ENCODE data around the gene VEPH1.

Gene VEPH1

GRCh38 chr3:157285141-157285540, 218.1 kb downstream of the VEPH1 start:
- H3K27me3 ChIP-seq (ENCODE audit: control insufficient read depth, low read length) = no peaks in the 10 kb centered on the region
- H3K27ac ChIP-seq (ENCODE audit: low read depth, low read length) = no peak overlapping the region
- H3K4me3 ChIP-seq (ENCODE audit: low read length) = no peak overlapping the region
- H3F3A ChIP-seq (ENCODE audit: control insufficient read depth, insufficient read depth) = no peaks in the 10 kb centered on the region
- TF ChIP-seq, protein P1, sequence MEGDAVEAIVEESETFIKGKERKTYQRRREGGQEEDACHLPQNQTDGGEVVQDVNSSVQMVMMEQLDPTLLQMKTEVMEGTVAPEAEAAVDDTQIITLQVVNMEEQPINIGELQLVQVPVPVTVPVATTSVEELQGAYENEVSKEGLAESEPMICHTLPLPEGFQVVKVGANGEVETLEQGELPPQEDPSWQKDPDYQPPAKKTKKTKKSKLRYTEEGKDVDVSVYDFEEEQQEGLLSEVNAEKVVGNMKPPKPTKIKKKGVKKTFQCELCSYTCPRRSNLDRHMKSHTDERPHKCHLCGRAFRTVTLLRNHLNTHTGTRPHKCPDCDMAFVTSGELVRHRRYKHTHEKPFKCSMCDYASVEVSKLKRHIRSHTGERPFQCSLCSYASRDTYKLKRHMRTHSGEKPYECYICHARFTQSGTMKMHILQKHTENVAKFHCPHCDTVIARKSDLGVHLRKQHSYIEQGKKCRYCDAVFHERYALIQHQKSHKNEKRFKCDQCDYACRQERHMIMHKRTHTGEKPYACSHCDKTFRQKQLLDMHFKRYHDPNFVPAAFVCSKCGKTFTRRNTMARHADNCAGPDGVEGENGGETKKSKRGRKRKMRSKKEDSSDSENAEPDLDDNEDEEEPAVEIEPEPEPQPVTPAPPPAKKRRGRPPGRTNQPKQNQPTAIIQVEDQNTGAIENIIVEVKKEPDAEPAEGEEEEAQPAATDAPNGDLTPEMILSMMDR (IDR thresholded peaks at IDR 0.05; ENCODE audit: low read depth, low read length, poor library complexity, severe bottlenecking) = no peak
- TF ChIP-seq EZH2phosphoT487 (IDR thresholded peaks at IDR 0.05; ENCODE audit: borderline replicate concordance, low read length) = no peak
- no peak overlapping the region for H3K4me2 ChIP-seq (ENCODE audit: low read length)
- H3K79me2 ChIP-seq (ENCODE audit: control insufficient read depth, low read length) = no peaks in the 10 kb centered on the region
- H3K9me2 ChIP-seq (replicated peaks; ENCODE audit: control insufficient read depth, low read length) = no peaks in the 10 kb centered on the region
- H3K9me3 ChIP-seq (ENCODE audit: control insufficient read depth, insufficient read depth, low read length) = no peaks in the 10 kb centered on the region
- no peaks in the 10 kb centered on the region for H3K4me1 ChIP-seq (ENCODE audit: control insufficient read depth, low read length)
- no peaks in the 10 kb centered on the region for H3K36me3 ChIP-seq (ENCODE audit: control insufficient read depth, low read length)
- no peaks in the 10 kb centered on the region for H4K20me1 ChIP-seq (ENCODE audit: control insufficient read depth, insufficient read depth, low read depth, low read length)

DNA sequence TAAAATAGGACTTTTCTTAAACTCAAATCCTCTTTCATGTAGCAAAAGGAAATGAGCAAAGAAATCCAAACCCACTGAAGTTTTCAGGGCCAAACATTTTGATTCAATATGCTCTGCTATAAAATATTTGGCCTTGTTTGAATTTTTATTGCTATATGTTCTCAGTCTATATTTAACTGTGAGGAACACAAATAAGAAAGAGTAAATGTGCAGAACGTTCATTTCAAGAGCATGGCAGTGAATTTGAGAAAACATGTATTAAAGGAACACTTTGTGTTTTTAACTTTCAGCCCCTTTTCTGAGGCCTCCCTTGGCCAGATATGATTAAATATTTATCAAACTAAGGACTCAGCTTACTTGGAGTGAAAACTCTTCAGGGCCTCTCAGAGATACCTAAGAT, 218.5 kb downstream of the VEPH1 start:
- no peaks in the 10 kb centered on the region for H3K27me3 ChIP-seq (ENCODE audit: control insufficient read depth, low read length)
- no peaks in the 10 kb centered on the region for H3F3A ChIP-seq (ENCODE audit: control insufficient read depth, insufficient read depth)
- no peaks in the 10 kb centered on the region for H3K79me2 ChIP-seq (ENCODE audit: control insufficient read depth, low read length)
- H3K4me1 ChIP-seq (ENCODE audit: control insufficient read depth, low read length) = no peaks in the 10 kb centered on the region
- H3K36me3 ChIP-seq (ENCODE audit: control insufficient read depth, low read length) = no peaks in the 10 kb centered on the region
- no peak for TF ChIP-seq EZH2phosphoT487 (IDR thresholded peaks at IDR 0.05; ENCODE audit: borderline replicate concordance, low read length)
- H4K20me1 ChIP-seq (ENCODE audit: control insufficient read depth, insufficient read depth, low read depth, low read length) = no peaks in the 10 kb centered on the region
- H3K4me3 ChIP-seq (ENCODE audit: low read length) = no peak overlapping the region
- H3K27ac ChIP-seq (ENCODE audit: low read depth, low read length) = no peak overlapping the region
- no peak overlapping the region for H3K4me2 ChIP-seq (ENCODE audit: low read length)
- no peaks in the 10 kb centered on the region for H3K9me2 ChIP-seq (replicated peaks; ENCODE audit: control insufficient read depth, low read length)
- H3K9me3 ChIP-seq (ENCODE audit: control insufficient read depth, insufficient read depth, low read length) = no peaks in the 10 kb centered on the region

- Histone ChIP-seq H3K79me2 (ENCODE audit: control insufficient read depth, low read length) (no peaks in the 10 kb centered on the region), H3K27me3 (ENCODE audit: control insufficient read depth, low read length) (no peaks in the 10 kb centered on the region), H3K27ac (ENCODE audit: low read depth, low read length) (no peak overlapping the region), H3K4me3 (ENCODE audit: low read length) (no peak overlapping the region), H3K9me3 (ENCODE audit: control insufficient read depth, insufficient read depth, low read length) (no peaks in the 10 kb centered on the region), H3F3A (ENCODE audit: control insufficient read depth, insufficient read depth) (no peaks in the 10 kb centered on the region), H3K9me2 (replicated peaks; ENCODE audit: control insufficient read depth, low read length) (no peaks in the 10 kb centered on the region), H3K4me2 (ENCODE audit: low read length) (no peak overlapping the region), H4K20me1 (ENCODE audit: control insufficient read depth, insufficient read depth, low read depth, low read length) (no peaks in the 10 kb centered on the region), H3K36me3 (ENCODE audit: control insufficient read depth, low read length) (no peaks in the 10 kb centered on the region), H3K4me1 (ENCODE audit: control insufficient read depth, low read length) (no peaks in the 10 kb centered on the region)
- TF ChIP-seq, protein P1 (IDR thresholded peaks at IDR 0.05; ENCODE audit: low read depth, low read length, poor library complexity, severe bottlenecking) = no peak
- no peak for TF ChIP-seq EZH2phosphoT487 (IDR thresholded peaks at IDR 0.05; ENCODE audit: borderline replicate concordance, low read length)
These were observed 220.7 kb downstream of the VEPH1 start for GRCh38 chr3:157282261-157283191.

DNA sequence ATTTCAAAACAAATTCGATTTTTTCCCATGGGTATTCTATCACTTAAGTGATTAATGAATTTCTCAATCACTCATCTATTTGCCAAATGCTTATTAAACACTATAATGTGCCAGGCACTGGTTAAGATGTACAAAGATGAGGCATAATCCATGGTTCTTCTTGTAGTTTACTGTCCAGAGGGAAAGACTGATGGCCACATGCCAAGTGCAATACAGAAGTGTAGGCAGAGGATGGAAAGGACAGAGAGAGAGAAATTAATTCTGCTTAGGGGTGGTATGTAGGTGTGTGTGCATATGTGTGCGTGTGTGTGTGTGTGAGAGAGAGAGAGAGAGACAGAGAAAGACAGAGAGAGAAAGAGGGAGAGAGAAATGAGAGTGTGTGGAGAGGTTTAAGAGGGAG, 222.4 kb downstream of the VEPH1 start:
- Histone ChIP-seq H3F3A (ENCODE audit: control insufficient read depth, insufficient read depth) (no peaks in the 10 kb centered on the region), H3K9me3 (ENCODE audit: control insufficient read depth, insufficient read depth, low read length) (no peaks in the 10 kb centered on the region), H3K79me2 (ENCODE audit: control insufficient read depth, low read length) (no peaks in the 10 kb centered on the region), H3K4me1 (ENCODE audit: control insufficient read depth, low read length) (no peaks in the 10 kb centered on the region), H3K27ac (ENCODE audit: low read depth, low read length) (no peak overlapping the region), H3K9me2 (replicated peaks; ENCODE audit: control insufficient read depth, low read length) (no peaks in the 10 kb centered on the region), H3K36me3 (ENCODE audit: control insufficient read depth, low read length) (no peaks in the 10 kb centered on the region), H3K4me2 (ENCODE audit: low read length) (no peak overlapping the region), H3K4me3 (ENCODE audit: low read length) (no peak overlapping the region), H3K27me3 (ENCODE audit: control insufficient read depth, low read length) (no peaks in the 10 kb centered on the region), H4K20me1 (ENCODE audit: control insufficient read depth, insufficient read depth, low read depth, low read length) (no peaks in the 10 kb centered on the region)
- TF ChIP-seq, protein P1 (IDR thresholded peaks at IDR 0.05; ENCODE audit: low read depth, low read length, poor library complexity, severe bottlenecking) = no peak
- no peak for TF ChIP-seq EZH2phosphoT487 (IDR thresholded peaks at IDR 0.05; ENCODE audit: borderline replicate concordance, low read length)

Data from DOHH2 (cell line).